MM.1S (cell line): ENCODE measurements around the gene DENND2D.

Experiments
- CTCF ChIP-seq: fragments of 300-600 bp; sonication (generic); IDR thresholded peaks from 2 replicates; pipeline ENCODE4 v1.5.1; 2016; ENCODE audit warnings: antibody characterized with exemption, low read length, mixed read lengths
- EZH2 ChIP-seq: fragments of 300-600 bp; sonication (generic); optimal IDR thresholded peaks from 2 replicates; pipeline ENCODE3; 2017; ENCODE audit warnings: low read depth, mild to moderate bottlenecking, antibody characterized with exemption, low read length, mixed read lengths

- TF ChIP-seq CTCF = no peak
- no peak for TF ChIP-seq EZH2
Measured at GRCh38 chr1:111192074-111192473, 8.4 kb downstream of the DENND2D start.
